K562 (cell line): ENCODE data around the gene SCAF11. TPM values are rescaled to one million over a fixed set of nuclear protein-coding genes. Genes with fewer than 3 reads are reported as not detected.

Source experiments
- ATAC-seq: fragments of 200-7000 bp; cut with Tn5 transposase; 3 replicates; pipeline ENCODE4 v1.9.1; 2020; ENCODE audit warnings: moderate library complexity
- BruUV-seq: library from RNA; stranded (reverse); fragments of 400-500 nt; replicated peaks from 2 replicates; lab custom pipeline; 2021; lab: Mats Ljungman, UMichigan
- CTCF ChIA-PET: fragments of 300-600 bp; formaldehyde crosslinking; extraction: SDS; loops from one replicate; lab custom pipeline; 2021; ENCODE audit warnings: low intra/inter-chr PET ratio; lab: Yijun Ruan, JAX
- POLR2A ChIA-PET: fragments of 300-600, 350-650 bp; sonication (Branson Sonifier 250); formaldehyde crosslinking; extraction: SDS; loops from one replicate; lab custom pipeline; 2021; ENCODE audit warnings: antibody characterized with exemption, inconsistent platforms; lab: Yijun Ruan, JAX
- DNase-seq, 4 experiments: peaks; one replicate each; pipeline versions ENCODE4 v3.0.0 to v3.0.0-alpha.2; 2011 to 2018; ENCODE audit warnings: low spot score in 3 of 4, mixed read lengths in 3 of 4; ENCODE audit errors: extremely low read depth in 1 of 4
- FAIRE-seq: peaks from 2 replicates; lab custom pipeline; 2011; peaks lifted over from hg19 to GRCh38; lab: Jason Lieb, UNC
- H2AFZ ChIP-seq: 2 replicates; pipeline ENCODE4 v1.6.0; 2011; ENCODE audit warnings: low read depth, low read length, control low read depth, inconsistent platforms
- H3K27ac ChIP-seq: fragments of 200-600 bp; 3 replicates; pipeline ENCODE4 v1.8.0; 2011; ENCODE audit warnings: low read depth, mild to moderate bottlenecking, control low read depth, inconsistent platforms, low read length, moderate library complexity, mixed read lengths; ENCODE audit errors: extremely low read depth
- H3K27me3 ChIP-seq, 2 experiments: fragments of 300-600 bp in 1 of 2; 2 replicates in 1 of 2; 3 replicates in 1 of 2; pipeline versions ENCODE4 v1.6.0 to v1.8.0; 2011; ENCODE audit warnings: inconsistent platforms in 2 of 2, low read length in 2 of 2, mild to moderate bottlenecking in 1 of 2, mixed read lengths in 1 of 2, moderate library complexity in 1 of 2; ENCODE audit not compliant: control insufficient read depth in 2 of 2, insufficient read depth in 2 of 2
- H3K36me3 ChIP-seq: fragments of 300-600 bp; 3 replicates; pipeline ENCODE4 v1.8.0; 2011; ENCODE audit warnings: mild to moderate bottlenecking, low read length, inconsistent platforms; ENCODE audit not compliant: control insufficient read depth, insufficient read depth
- H3K4me1 ChIP-seq, 2 experiments: fragments of 200-600 bp in 1 of 2; replicated peaks in 1 of 2; 2 replicates in 1 of 2; 3 replicates in 1 of 2; pipeline versions ENCODE4 v1.5.1 to v1.8.0; 2011; ENCODE audit warnings: inconsistent platforms in 2 of 2, low read length in 2 of 2, mild to moderate bottlenecking in 1 of 2, mixed read lengths in 1 of 2, moderate library complexity in 1 of 2; ENCODE audit not compliant: control insufficient read depth in 2 of 2, insufficient read depth in 2 of 2
- H3K4me2 ChIP-seq: 2 replicates; pipeline ENCODE4 v1.6.1; 2011; ENCODE audit warnings: low read length, control low read depth, inconsistent platforms, mixed read lengths; ENCODE audit not compliant: insufficient read depth
- H3K4me3 ChIP-seq: fragments of 200-600 bp; sonication (generic), shearing (Covaris generic); 2 replicates; pipeline ENCODE4 v1.5.1; 2016; ENCODE audit warnings: control low read depth, inconsistent platforms
- H3K79me2 ChIP-seq: fragments of 200-600 bp; 3 replicates; pipeline ENCODE4 v1.8.0; 2011; ENCODE audit warnings: low read length, inconsistent platforms; ENCODE audit not compliant: control insufficient read depth, insufficient read depth
- H3K9ac ChIP-seq, 2 experiments: 2 replicates each; pipeline versions ENCODE4 v1.6.0 to v1.6.1; 2011; ENCODE audit warnings: low read depth in 2 of 2, low read length in 2 of 2, control low read depth in 1 of 2, inconsistent platforms in 1 of 2, mild to moderate bottlenecking in 1 of 2, mixed read lengths in 1 of 2; ENCODE audit not compliant: insufficient read depth in 1 of 2
- H3K9me1 ChIP-seq: one replicate; pipeline ENCODE4 v1.6.0; 2011; ENCODE audit warnings: inconsistent platforms, mild to moderate bottlenecking, low read length, moderate library complexity; ENCODE audit not compliant: control insufficient read depth, insufficient read depth
- H3K9me3 ChIP-seq: replicated peaks from 2 replicates; pipeline ENCODE4 v1.5.1; 2011; ENCODE audit warnings: low read depth, low read length, inconsistent platforms; ENCODE audit not compliant: control insufficient read depth, insufficient read depth
- H4K20me1 ChIP-seq: replicated peaks from 2 replicates; pipeline ENCODE4 v1.6.1; 2011; ENCODE audit warnings: low read length, inconsistent platforms, mixed read lengths; ENCODE audit not compliant: control insufficient read depth, insufficient read depth
- CBX3 ChIP-seq, 2 experiments: IDR thresholded peaks; 1 replicate in 1 of 2; 2 replicates in 1 of 2; pipeline ENCODE4 v1.6.1; 2012; ENCODE audit warnings: inconsistent platforms in 2 of 2, low read length in 2 of 2, borderline replicate concordance in 1 of 2, control low read depth in 1 of 2
- IFI16 ChIP-seq: fragments of 250-450 bp; sonication (Bioruptor Pico); IDR thresholded peaks from 2 replicates; pipeline ENCODE4 v2.1.2; 2022; ENCODE audit warnings: mild to moderate bottlenecking, inconsistent platforms
- NFIX ChIP-seq: fragments of 250-450 bp; sonication (Bioruptor Pico); IDR thresholded peaks from 2 replicates; pipeline ENCODE4 v1.4.0; 2020; ENCODE audit warnings: low read depth, mild to moderate bottlenecking, moderate library complexity
- POLR2A ChIP-seq: fragments of 450-650 bp; conservative IDR thresholded peaks from 2 replicates; pipeline ENCODE4 v1.6.1; 2016
- SMAD3 ChIP-seq: fragments of 450-650 bp; formaldehyde crosslinking; conservative IDR thresholded peaks from 2 replicates; pipeline ENCODE4 v1.4.0; 2020; ENCODE audit warnings: mild to moderate bottlenecking
- STAT5B ChIP-seq: fragments of 250-450 bp; sonication (Bioruptor Pico); IDR thresholded peaks from 2 replicates; pipeline ENCODE4 v1.8.0; 2021; ENCODE audit warnings: mild to moderate bottlenecking, inconsistent platforms
- U2AF1 ChIP-seq: fragments of 200-400 bp; formaldehyde crosslinking; optimal IDR thresholded peaks from 2 replicates; pipeline ENCODE3; 2017; ENCODE audit warnings: mild to moderate bottlenecking, low read depth, low read length, moderate library complexity
- ZNF133 ChIP-seq: fragments of 250-450 bp; sonication (Bioruptor Pico); IDR thresholded peaks from 2 replicates; pipeline ENCODE4 v1.4.0; 2020; ENCODE audit warnings: mild to moderate bottlenecking
- ZNF384 ChIP-seq: IDR thresholded peaks from 2 replicates; pipeline ENCODE4 v1.6.1; 2012; ENCODE audit warnings: low read depth, low read length, improper control_type of control experiment
- WGBS: fragments of 100-300 bp; shearing (Covaris generic); methylation state at CpG from one replicate; pipeline ENCODE4 v1.1.6; 2016; ENCODE audit warnings: low coverage, mixed read lengths; ENCODE audit not compliant: insufficient coverage; ENCODE audit errors: missing lambda C conversion rate; 5-methylcytosine and 5-hydroxymethylcytosine counted together
- in situ Hi-C: fragments of 300-500 bp; cut with MboI; formaldehyde crosslinking; loops from 4 replicates; pipeline ENCODE4 v1.15.0; 2018; ENCODE audit warnings: inconsistent platforms, mixed read lengths
- intact Hi-C: fragments of 100-400 bp; cut with micrococcal nuclease; formaldehyde crosslinking; loops from 2 replicates; pipeline ENCODE4 v1.14.2; 2022
- polyA plus RNA-seq, 8 experiments: library from polyadenylated mRNA; depleted of rRNA in 4 of 8; stranded (reverse) in 5 of 8; unstranded in 3 of 8; fragments of >200 nt; fragmentation: Nextera tagmentation in 2 of 8; fragmentation: Illumina TruSeq in 1 of 8; extraction: Ambion mirVana in 2 of 8; extraction: Trizol in 1 of 8; gene quantifications; 2 replicates each; pipeline versions ENCODE4 v1.2.1 to v1.2.3, GENCODE V29; 2011 to 2014; ENCODE audit warnings: inconsistent platforms in 1 of 8, missing spikeins in 1 of 8
- total RNA-seq, 7 experiments: library from RNA; depleted of rRNA in 6 of 7; stranded (reverse); fragments of >200 nt in 6 of 7; fragmentation: Illumina TruSeq in 2 of 7; extraction: Trizol in 2 of 7; gene quantifications; 2 replicates each; pipeline versions ENCODE4 v1.2.1 to v1.2.3, GENCODE V29; 2011 to 2021; ENCODE audit warnings: low replicate concordance in 1 of 7

The SCAF11 gene
- total and polyA plus RNA-seq, 9 of the 15 experiments (the other 6 are each of a cell fraction or from before 2014, with no cell fraction given) = 30.4 to 119 (median 80.0) TPM

GRCh38 chr12:45918818-45919217 is 71.6 kb downstream of the SCAF11 start (continued):
- TF ChIP-seq ZNF384 = no peak
- no peak for TF ChIP-seq U2AF1
- TF ChIP-seq STAT5B (CRISPR knock-in tag) = no peak
- TF ChIP-seq, all 486 proteins: peak for 2

GRCh38 chr12:45915405-45915804 is 75.0 kb downstream of the SCAF11 start:
- ChIA-PET CTCF (no interaction called here), POLR2A (interaction anchor here (3.0 kb wide), 1 partner anchor 11 kb away, joined by 14 read pairs; no protein-coding TSS in a partner anchor)
- no peak overlapping the region for H3K27ac ChIP-seq
- no peak for FAIRE-seq
- no peak for ATAC-seq
- no peak overlapping the region for H3K4me2 ChIP-seq
- H3K9me1 ChIP-seq = no peaks in the 10 kb centered on the region
- no peak for DNase-seq
- H3K4me1 ChIP-seq = no peaks in the 10 kb centered on the region
- H3K9ac ChIP-seq = no peak overlapping the region
- in situ Hi-C loops = no loop called here
- 75% methylated on average over 2 of the region's 2 CpGs for WGBS
- H3K79me2 ChIP-seq = no peaks in the 10 kb centered on the region
- intact Hi-C loops = no loop called here
- peaks cover 4% of the 10 kb centered on the region; the same call in 1 of the 3 replicates for H3K36me3 ChIP-seq
- H3K4me3 ChIP-seq = no peak overlapping the region
- H3K27me3 ChIP-seq = no peaks in the 10 kb centered on the region
- TF ChIP-seq CBX3 (IDR thresholded peaks at IDR 0.05; ENCODE audit: borderline replicate concordance in 1 of 2, low read length in 2 of 2) (no peak), IFI16 (CRISPR knock-in tag) (no peak), SMAD3 (CRISPR knock-in tag) (no peak), POLR2A (0 out of 2 replicates have a peak, but pooled peaks have one; percentile 32), NFIX (CRISPR knock-in tag) (no peak), ZNF133 (CRISPR knock-in tag) (no peak)
- TF ChIP-seq, all 486 proteins: peak for 1
- no peak overlapping the region for H2AFZ ChIP-seq
- no peaks in the 10 kb centered on the region for H3K9me3 ChIP-seq
- H4K20me1 ChIP-seq = no peaks in the 10 kb centered on the region
- no TSS peak for BruUV-seq
